ENCODE results near the gene OR5F1. TPM values are rescaled to one million over a fixed set of nuclear protein-coding genes. Genes with fewer than 3 reads are reported as not detected.

Gene OR5F1
- total RNA-seq (not detected), total RNA-seq (0 reads per million in 2 donors)

- no peak for ATAC-seq
- H3K4me3 Mint-ChIP-seq: no peak within 1 kb of the TSS
- H3K36me3 Mint-ChIP-seq (ENCODE audit: low read depth): no peaks in the 10 kb centered on the region
- H3K9me3 ChIP-seq (ENCODE audit: control insufficient read depth, low read length, poor library complexity, severe bottlenecking): no peaks in the 10 kb centered on the region
- DNase-seq: no peak
- no peak within 1 kb of the TSS for H3K27ac Mint-ChIP-seq
- no peaks in the 10 kb centered on the region for H3K27me3 Mint-ChIP-seq
- H3K4me1 Mint-ChIP-seq: no peaks in the 10 kb centered on the region
Observed at GRCh38 chr11:55994525-55994924, at the start of gene OR5F1. OR5F1 (minus strand) TSS chr11:55994625; CDS start chr11:55994625, 0 bp downstream.

GRCh38 chr11:56027354-56027753, 32.9 kb upstream of the OR5F1 start, which contains the start of gene OR5AS1:
OR5AS1 (plus strand) TSS chr11:56027654; CDS start chr11:56030419, 2,765 bp downstream.
- no peak for ATAC-seq
- H3K9me3 ChIP-seq (ENCODE audit: control insufficient read depth, low read length, poor library complexity, severe bottlenecking): no peaks in the 10 kb centered on the region

GRCh38 chr11:56013805-56014204, 19.4 kb upstream of the OR5F1 start:
- H3K27ac Mint-ChIP-seq: no peak overlapping the region
- H3K27me3 Mint-ChIP-seq: no peaks in the 10 kb centered on the region
- H3K4me1 Mint-ChIP-seq: no peaks in the 10 kb centered on the region
- DNase-seq (no peak), ATAC-seq (no peak)
- no peaks in the 10 kb centered on the region for H3K36me3 Mint-ChIP-seq (ENCODE audit: low read depth)
- no peaks in the 10 kb centered on the region for H3K9me3 ChIP-seq (ENCODE audit: control insufficient read depth, low read length, poor library complexity, severe bottlenecking)
- no peak overlapping the region for H3K4me3 Mint-ChIP-seq

More at GRCh38 chr11:56027354-56027753, 32.9 kb upstream of the OR5F1 start, which contains the start of gene OR5AS1:
- H3K36me3 Mint-ChIP-seq (ENCODE audit: low read depth): no peaks in the 10 kb centered on the region
- H3K27ac Mint-ChIP-seq: no peak within 1 kb of the TSS
- DNase-seq: no peak
- no peak within 1 kb of the TSS for H3K4me3 Mint-ChIP-seq
- H3K4me1 Mint-ChIP-seq: no peaks in the 10 kb centered on the region
- no peaks in the 10 kb centered on the region for H3K27me3 Mint-ChIP-seq

- no peak for ATAC-seq
- Mint-ChIP-seq H3K27me3 (no peaks in the 10 kb centered on the region), H3K36me3 (ENCODE audit: low read depth) (no peaks in the 10 kb centered on the region), H3K27ac (no peak overlapping the region), H3K4me1 (no peaks in the 10 kb centered on the region), H3K4me3 (no peak overlapping the region)
- H3K9me3 ChIP-seq (ENCODE audit: control insufficient read depth, low read length, poor library complexity, severe bottlenecking): no peaks in the 10 kb centered on the region
- no peak for DNase-seq
Observed at GRCh38 chr11:56010716-56011115, 16.3 kb upstream of the OR5F1 start.

- H3K27ac Mint-ChIP-seq: no peak overlapping the region
- ATAC-seq (no peak), DNase-seq (no peak)
- no peak overlapping the region for H3K4me3 Mint-ChIP-seq
- H3K9me3 ChIP-seq (ENCODE audit: control insufficient read depth, low read length, poor library complexity, severe bottlenecking): no peaks in the 10 kb centered on the region
- H3K36me3 Mint-ChIP-seq (ENCODE audit: low read depth): no peaks in the 10 kb centered on the region
- H3K4me1 Mint-ChIP-seq: no peaks in the 10 kb centered on the region
- H3K27me3 Mint-ChIP-seq: no peaks in the 10 kb centered on the region
Observed at GRCh38 chr11:55970935-55971334, 23.5 kb downstream of the OR5F1 start.

- no peaks in the 10 kb centered on the region for H3K9me3 ChIP-seq (ENCODE audit: control insufficient read depth, low read length, poor library complexity, severe bottlenecking)
- H3K4me1 Mint-ChIP-seq: no peaks in the 10 kb centered on the region
- no peaks in the 10 kb centered on the region for H3K27me3 Mint-ChIP-seq
- DNase-seq: no peak
- no peaks in the 10 kb centered on the region for H3K36me3 Mint-ChIP-seq (ENCODE audit: low read depth)
- H3K4me3 Mint-ChIP-seq: no peak within 1 kb of the TSS
- no peak for ATAC-seq
- no peak within 1 kb of the TSS for H3K27ac Mint-ChIP-seq
Observed at GRCh38 chr11:55969845-55970244, 24.6 kb downstream of the OR5F1 start, which contains the start of gene OR10AG1. OR10AG1 (minus strand) TSS chr11:55969945; CDS start chr11:55969907, 38 bp downstream.

GRCh38 chr11:55967914-55968313, 26.5 kb downstream of the OR5F1 start:
- Mint-ChIP-seq H3K27ac (no peak overlapping the region), H3K36me3 (ENCODE audit: low read depth) (no peaks in the 10 kb centered on the region), H3K4me1 (no peaks in the 10 kb centered on the region), H3K4me3 (no peak overlapping the region), H3K27me3 (no peaks in the 10 kb centered on the region)
- no peaks in the 10 kb centered on the region for H3K9me3 ChIP-seq (ENCODE audit: control insufficient read depth, low read length, poor library complexity, severe bottlenecking)
- DNase-seq: no peak
- no peak for ATAC-seq

- Mint-ChIP-seq H3K4me1 (no peaks in the 10 kb centered on the region), H3K27me3 (no peaks in the 10 kb centered on the region), H3K36me3 (ENCODE audit: low read depth) (no peaks in the 10 kb centered on the region), H3K27ac (no peak overlapping the region), H3K4me3 (no peak overlapping the region)
- ATAC-seq (no peak), DNase-seq (no peak)
- H3K9me3 ChIP-seq (ENCODE audit: control insufficient read depth, low read length, poor library complexity, severe bottlenecking): no peaks in the 10 kb centered on the region
Observed at GRCh38 chr11:55966391-55966790, 28.0 kb downstream of the OR5F1 start.

GRCh38 chr11:55956521-55956920, 37.9 kb downstream of the OR5F1 start:
- DNase-seq: no peak
- Mint-ChIP-seq H3K27me3 (no peaks in the 10 kb centered on the region), H3K27ac (no peak overlapping the region), H3K4me1 (no peaks in the 10 kb centered on the region), H3K4me3 (no peak overlapping the region), H3K36me3 (ENCODE audit: low read depth) (no peaks in the 10 kb centered on the region)
- ATAC-seq: no peak
- no peaks in the 10 kb centered on the region for H3K9me3 ChIP-seq (ENCODE audit: control insufficient read depth, low read length, poor library complexity, severe bottlenecking)

- ATAC-seq (no peak), DNase-seq (no peak)
- H3K27ac Mint-ChIP-seq: no peak overlapping the region
- H3K27me3 Mint-ChIP-seq: no peaks in the 10 kb centered on the region
- H3K4me1 Mint-ChIP-seq: no peaks in the 10 kb centered on the region
- H3K4me3 Mint-ChIP-seq: no peak overlapping the region
- H3K36me3 Mint-ChIP-seq (ENCODE audit: low read depth): no peaks in the 10 kb centered on the region
- no peaks in the 10 kb centered on the region for H3K9me3 ChIP-seq (ENCODE audit: control insufficient read depth, low read length, poor library complexity, severe bottlenecking)
Observed at GRCh38 chr11:55949330-55949729, 45.1 kb downstream of the OR5F1 start.

Other genes with a start within 250 kb of the OR5F1 start
- gene OR5D13, start 221.2 kb downstream of the OR5F1 start, total RNA-seq: not detected
- gene OR5D14, start 199.1 kb downstream of the OR5F1 start, total RNA-seq: not detected
- gene OR5L1, start 183.3 kb downstream of the OR5F1 start, total RNA-seq: not detected
- gene OR5D18, start 175.0 kb downstream of the OR5F1 start, total RNA-seq: not detected
- not detected for gene OR5L2, start 167.4 kb downstream of the OR5F1 start, total RNA-seq
- not detected for gene OR5D16, start 155.9 kb downstream of the OR5F1 start, total RNA-seq
- under 1 TPM in 1 of 2 donors, not detected in 1; 0.17 TPM for gene TRIM51, start 111.3 kb downstream of the OR5F1 start, total RNA-seq
- not detected for gene OR5W2, start 80.0 kb downstream of the OR5F1 start, total RNA-seq
- gene OR5I1, start 58.2 kb downstream of the OR5F1 start, total RNA-seq: not detected
- not detected for gene OR10AG1, start 24.7 kb downstream of the OR5F1 start, total RNA-seq
- not detected for gene OR5AS1, start 33.0 kb upstream of the OR5F1 start, total RNA-seq
- not detected for gene OR8I2, start 98.7 kb upstream of the OR5F1 start, total RNA-seq
- gene OR8H2, start 109.1 kb upstream of the OR5F1 start, total RNA-seq: not detected
- gene OR8H3, start 127.7 kb upstream of the OR5F1 start, total RNA-seq: not detected
- gene OR8J3, start 145.6 kb upstream of the OR5F1 start, total RNA-seq: not detected
- gene OR8K5, start 165.7 kb upstream of the OR5F1 start, total RNA-seq: not detected
- not detected for gene OR5J2, start 182.0 kb upstream of the OR5F1 start, total RNA-seq
- gene OR5T2, start 239.6 kb upstream of the OR5F1 start, total RNA-seq: not detected